ENCODE measurements around the gene MASP2. TPM values are rescaled to one million over a fixed set of nuclear protein-coding genes. Genes with fewer than 3 reads are reported as not detected.

The MASP2 gene
- total and polyA plus RNA-seq, 2 of the 8 experiments (the other 6 are each of a cell fraction or from before 2014, with no cell fraction given) = 0.54 to 1.2 TPM

DNA sequence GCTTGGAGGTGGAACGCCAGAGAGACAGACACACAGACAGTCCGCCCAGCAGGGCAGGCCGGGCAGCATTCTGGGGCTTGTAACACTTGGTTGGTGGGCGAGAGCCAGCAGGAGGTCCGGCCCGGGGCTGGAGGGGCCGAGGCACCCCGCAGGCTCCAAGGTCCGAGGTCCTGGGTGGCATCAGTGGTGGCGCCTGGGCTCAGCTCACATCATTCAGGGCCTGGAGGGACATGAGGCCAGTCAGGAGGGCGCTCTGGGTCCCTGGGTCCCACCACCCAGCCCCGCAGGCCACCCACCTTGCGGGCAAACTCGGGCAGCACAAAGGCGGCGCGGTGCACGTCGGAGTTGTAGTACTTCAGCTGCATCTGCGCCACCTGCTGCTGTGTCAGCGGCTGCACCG, 7.6 kb upstream of the MASP2 start (continued):
- TF ChIP-seq NRF1 (IDR thresholded peaks at IDR 0.05; ENCODE audit: low read depth, low read length) (no peak), ATF3 (IDR thresholded peaks at IDR 0.05; ENCODE audit: insufficient read depth, low read depth, low read length) (no peak), RFX5 (IDR thresholded peaks at IDR 0.05; ENCODE audit: borderline replicate concordance, low read depth, low read length) (no peak), BACH1 (IDR thresholded peaks at IDR 0.05; ENCODE audit: low read length) (no peak), RNF2 (IDR thresholded peaks at IDR 0.05; ENCODE audit: borderline replicate concordance, low read depth, low read length, missing control alignments, poor library complexity, severe bottlenecking) (no peak)
- TF ChIP-seq, protein P1, sequence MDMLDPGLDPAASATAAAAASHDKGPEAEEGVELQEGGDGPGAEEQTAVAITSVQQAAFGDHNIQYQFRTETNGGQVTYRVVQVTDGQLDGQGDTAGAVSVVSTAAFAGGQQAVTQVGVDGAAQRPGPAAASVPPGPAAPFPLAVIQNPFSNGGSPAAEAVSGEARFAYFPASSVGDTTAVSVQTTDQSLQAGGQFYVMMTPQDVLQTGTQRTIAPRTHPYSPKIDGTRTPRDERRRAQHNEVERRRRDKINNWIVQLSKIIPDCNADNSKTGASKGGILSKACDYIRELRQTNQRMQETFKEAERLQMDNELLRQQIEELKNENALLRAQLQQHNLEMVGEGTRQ (IDR thresholded peaks at IDR 0.05; ENCODE audit: low read length) = no peak
- TF ChIP-seq, protein P2, sequence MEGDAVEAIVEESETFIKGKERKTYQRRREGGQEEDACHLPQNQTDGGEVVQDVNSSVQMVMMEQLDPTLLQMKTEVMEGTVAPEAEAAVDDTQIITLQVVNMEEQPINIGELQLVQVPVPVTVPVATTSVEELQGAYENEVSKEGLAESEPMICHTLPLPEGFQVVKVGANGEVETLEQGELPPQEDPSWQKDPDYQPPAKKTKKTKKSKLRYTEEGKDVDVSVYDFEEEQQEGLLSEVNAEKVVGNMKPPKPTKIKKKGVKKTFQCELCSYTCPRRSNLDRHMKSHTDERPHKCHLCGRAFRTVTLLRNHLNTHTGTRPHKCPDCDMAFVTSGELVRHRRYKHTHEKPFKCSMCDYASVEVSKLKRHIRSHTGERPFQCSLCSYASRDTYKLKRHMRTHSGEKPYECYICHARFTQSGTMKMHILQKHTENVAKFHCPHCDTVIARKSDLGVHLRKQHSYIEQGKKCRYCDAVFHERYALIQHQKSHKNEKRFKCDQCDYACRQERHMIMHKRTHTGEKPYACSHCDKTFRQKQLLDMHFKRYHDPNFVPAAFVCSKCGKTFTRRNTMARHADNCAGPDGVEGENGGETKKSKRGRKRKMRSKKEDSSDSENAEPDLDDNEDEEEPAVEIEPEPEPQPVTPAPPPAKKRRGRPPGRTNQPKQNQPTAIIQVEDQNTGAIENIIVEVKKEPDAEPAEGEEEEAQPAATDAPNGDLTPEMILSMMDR (IDR thresholded peaks at IDR 0.05; ENCODE audit: control extremely low read depth in 1 of 3, insufficient read depth in 1 of 3, low read depth in 1 of 3, low read length in 3 of 3) = no peak
